GM18951 (cell line): ENCODE results near the gene RBFOX2.

Experiments used
- POLR2A ChIP-seq: IDR thresholded peaks from 4 replicates; pipeline ENCODE4 v1.6.1; 2011; ENCODE audit warnings: mild to moderate bottlenecking; ENCODE audit not compliant: insufficient read length, insufficient read depth; ENCODE audit errors: extremely low read depth
- in situ Hi-C: fragments of 300-500 bp; cut with MboI; formaldehyde crosslinking; loops from one replicate; pipeline ENCODE4 v1.12.0; 2022; ENCODE audit warnings: low sequenced_read_pairs, mixed read lengths, inconsistent platforms; ENCODE audit not compliant: unreplicated experiment

The RBFOX2 gene

DNA sequence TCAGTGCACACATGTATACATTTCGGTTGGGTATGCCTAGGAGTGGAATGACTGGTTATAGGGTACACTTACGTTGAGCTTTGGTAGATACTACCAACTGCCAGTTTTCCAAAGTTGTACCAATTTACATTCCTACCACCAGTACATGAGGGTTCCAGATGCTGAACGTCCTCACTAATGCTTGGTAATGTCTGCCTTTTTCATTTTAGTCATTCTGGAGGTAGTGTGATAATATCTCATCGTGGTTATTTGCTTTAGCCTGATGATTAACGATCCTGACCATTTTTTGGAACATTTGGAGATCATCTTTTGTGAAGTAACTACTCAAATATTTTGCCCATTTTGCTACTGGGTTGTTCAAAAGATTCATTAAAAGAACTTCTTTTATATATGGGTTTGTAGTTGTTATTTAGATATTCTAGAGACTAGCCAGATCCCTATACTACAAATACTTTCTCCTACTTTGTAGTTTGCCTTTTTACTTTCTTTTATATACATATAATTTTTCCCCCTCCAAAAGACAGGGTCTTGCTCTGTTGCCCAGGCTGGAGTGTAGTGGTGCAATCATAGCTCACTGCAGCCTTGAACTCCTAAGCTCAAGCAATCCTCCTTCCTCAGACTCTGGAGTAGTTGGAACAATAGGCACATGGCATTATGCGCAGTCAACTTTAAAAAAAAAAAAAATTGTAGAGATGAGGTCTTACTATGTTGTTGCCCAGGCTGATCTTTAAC lies 62.1 kb downstream of the RBFOX2 start:
- no peak for TF ChIP-seq POLR2A
- in situ Hi-C loops: no loop called here

- in situ Hi-C loops: no loop called here
Observed at GRCh38 chr22:35963237-35963810, 65.3 kb downstream of the RBFOX2 start.

DNA sequence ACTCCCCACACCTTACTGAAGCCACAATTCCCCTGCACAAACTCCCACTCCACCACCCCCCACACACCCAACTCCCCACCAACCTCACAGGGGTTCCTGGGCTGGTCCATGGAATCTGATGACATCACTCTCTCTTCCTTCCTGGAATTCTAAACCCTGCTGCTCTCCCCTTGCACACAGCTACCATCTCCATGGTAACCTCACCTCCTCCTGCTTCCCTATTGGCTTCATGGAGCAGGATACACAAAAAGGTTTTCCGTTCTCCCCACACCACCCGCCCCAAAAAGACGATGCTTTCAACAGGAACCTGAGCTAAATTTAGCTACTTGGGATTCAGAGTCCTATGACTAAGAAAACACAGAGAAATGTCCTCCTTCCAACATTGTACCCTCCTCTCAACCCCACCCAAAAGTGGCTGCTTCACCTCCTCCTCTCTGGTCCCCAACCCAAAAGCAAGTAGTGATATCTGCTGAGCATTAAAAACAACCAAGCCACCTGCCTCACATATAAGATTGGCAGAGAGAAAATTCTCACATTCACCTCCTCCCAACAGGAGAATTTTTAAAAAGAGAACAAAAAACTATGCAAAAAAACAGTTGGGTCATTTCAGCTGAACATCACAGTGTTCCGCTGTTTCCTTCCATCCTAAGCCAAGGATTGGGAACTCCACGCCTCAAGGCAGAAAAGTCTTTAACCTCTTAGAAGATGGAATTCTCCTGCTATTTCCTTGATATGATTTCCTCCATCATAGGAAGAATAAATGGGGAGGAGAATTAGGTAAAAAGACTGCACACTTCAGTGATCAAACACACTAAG lies 66.9 kb downstream of the RBFOX2 start:
- in situ Hi-C loops: no loop called here
- TF ChIP-seq POLR2A: no peak

More at GRCh38 chr22:35963237-35963810, 65.3 kb downstream of the RBFOX2 start:
- TF ChIP-seq POLR2A: no peak

DNA sequence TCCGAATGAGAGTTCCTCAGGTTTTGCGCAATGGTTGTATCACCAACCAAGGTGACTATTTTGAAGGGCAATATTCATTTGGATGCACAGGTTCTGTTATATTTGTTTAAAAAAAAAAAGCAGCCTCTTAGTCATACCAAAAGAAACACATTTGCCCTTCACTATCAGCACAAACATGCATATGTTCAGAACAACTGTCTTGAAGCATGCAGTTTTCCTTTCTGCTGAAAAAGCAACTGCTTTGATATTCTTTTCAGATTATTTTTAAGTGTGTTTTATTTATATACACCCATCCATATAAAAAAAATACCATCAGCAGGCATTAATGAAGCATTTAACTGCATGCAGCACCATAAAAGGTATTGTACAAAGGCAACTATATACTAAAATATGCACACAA lies 67.8 kb downstream of the RBFOX2 start:
- in situ Hi-C loops: no loop called here
- TF ChIP-seq POLR2A: no peak

DNA sequence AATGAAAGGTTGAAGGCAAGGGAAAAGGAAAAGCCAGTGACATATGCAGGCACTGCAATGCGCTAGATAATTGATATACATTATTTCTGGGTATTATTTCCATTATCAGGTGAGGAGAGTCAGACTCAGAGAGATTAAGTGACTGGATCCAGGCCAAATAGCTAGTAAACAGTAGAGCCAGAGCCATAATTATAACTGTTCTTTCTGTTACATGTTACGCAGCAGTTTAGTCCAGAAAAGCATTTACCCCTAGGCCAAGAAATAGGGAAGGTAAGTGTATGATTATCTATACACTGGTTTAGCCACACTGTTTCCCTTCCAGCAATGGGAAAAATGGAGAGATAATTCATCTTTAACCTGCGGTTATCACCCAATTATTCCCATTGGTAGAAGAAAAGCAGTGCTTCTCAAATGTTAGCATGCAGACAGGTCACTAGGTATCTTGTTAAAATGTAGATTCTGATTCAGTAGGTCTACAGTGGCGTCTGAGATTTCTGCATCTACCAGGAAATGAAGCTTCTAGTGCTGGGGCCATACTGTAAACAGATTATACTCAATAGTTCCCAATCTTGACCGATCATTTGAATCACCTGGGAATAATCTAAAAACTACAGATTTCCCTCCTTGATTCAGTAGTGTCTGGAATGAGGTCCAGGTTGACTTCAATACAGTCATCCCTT lies 69.4 kb downstream of the RBFOX2 start:
- in situ Hi-C loops: no loop called here
- no peak for TF ChIP-seq POLR2A

GRCh38 chr22:35958334-35958733 lies 70.3 kb downstream of the RBFOX2 start:
- no peak for TF ChIP-seq POLR2A
- in situ Hi-C loops: no loop called here

DNA sequence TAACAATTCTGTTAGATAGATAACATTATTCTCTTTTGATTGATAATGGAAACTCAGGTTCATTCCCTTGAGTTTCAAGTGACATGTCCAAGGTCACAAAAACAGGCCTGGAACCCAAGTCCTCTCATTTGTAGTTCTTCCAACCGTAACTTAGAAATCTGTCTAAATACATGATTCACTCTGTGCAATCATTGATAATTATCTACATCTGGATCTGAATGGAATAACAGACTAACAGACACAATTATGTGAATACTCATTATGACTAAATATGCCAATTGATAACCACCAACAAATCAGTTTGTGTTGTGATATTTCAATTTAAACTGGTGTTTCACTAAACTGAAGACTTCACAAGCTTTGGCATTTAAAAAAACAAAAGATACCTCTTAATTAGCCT lies 71.0 kb downstream of the RBFOX2 start:
- in situ Hi-C loops: no loop called here
- TF ChIP-seq POLR2A: no peak

GRCh38 chr22:35956850-35957249 lies 71.8 kb downstream of the RBFOX2 start:
- in situ Hi-C loops: no loop called here
- TF ChIP-seq POLR2A: no peak

GRCh38 chr22:35955546-35955945 lies 73.1 kb downstream of the RBFOX2 start:
- no peak for TF ChIP-seq POLR2A
- in situ Hi-C loops: no loop called here

DNA sequence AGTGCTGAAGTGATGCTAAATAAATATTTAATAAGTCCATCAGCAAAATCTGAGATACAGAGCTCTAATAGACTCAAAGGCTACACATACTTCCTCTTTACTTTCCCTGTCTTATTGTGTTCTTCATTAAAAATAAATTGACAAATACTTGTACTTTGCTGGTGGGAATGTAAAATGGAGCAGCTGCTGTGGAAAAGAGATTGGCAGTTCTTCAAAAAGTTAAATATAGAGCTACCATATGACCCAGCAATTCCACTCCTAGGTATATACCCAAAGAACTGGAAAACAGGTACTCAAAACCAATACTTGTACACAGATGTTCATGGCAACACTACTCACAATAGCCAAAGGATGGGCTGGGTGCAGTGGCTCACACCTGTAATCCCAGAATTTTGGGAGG lies 76.0 kb downstream of the RBFOX2 start:
- TF ChIP-seq POLR2A: no peak
- in situ Hi-C loops: no loop called here

- in situ Hi-C loops: no loop called here
- TF ChIP-seq POLR2A: no peak
Observed at GRCh38 chr22:35950262-35950661, 78.4 kb downstream of the RBFOX2 start.

GRCh38 chr22:35949243-35949642 lies 79.4 kb downstream of the RBFOX2 start:
- TF ChIP-seq POLR2A: no peak
- in situ Hi-C loops: no loop called here

DNA sequence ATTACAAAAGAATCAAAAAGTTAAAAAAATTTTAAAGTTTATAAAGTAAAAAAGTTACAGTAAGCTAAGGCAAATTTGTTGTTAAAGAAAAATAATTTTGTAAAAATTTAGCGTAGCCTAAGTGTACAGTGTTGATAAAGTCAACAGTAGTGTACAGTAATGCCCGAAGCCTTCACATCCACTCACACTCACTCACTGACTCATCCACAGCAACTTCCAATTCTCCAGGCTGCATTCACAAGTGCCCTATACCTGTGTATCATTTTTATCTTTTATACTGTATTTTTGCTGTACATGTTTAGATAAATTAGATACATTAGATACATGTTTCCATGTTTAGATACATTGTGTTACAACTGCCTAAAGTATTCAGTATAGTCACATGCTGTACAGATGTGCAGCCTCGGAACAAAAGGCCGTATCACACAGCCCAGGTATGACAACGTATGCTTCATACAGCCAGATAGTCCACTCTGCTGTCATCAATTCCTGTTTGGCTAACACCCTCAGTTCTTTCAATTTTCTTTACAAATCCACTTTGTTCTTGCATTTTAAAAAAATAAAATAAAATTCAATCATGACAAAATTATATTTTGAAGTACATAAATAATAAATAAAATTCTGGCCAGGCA lies 80.7 kb downstream of the RBFOX2 start:
- TF ChIP-seq POLR2A: no peak
- in situ Hi-C loops: no loop called here
